ENCODE measurements around the gene ZNF780A.
A peak's percentile ranks its signal among the peaks of the same experiment; 100 is the strongest.

The ZNF780A gene

GRCh38 chr19:40101813-40102212, 11.1 kb upstream of the ZNF780A start:
- no peaks in the 10 kb centered on the region for H3K4me1 Mint-ChIP-seq
- peaks cover 15% of the 10 kb centered on the region for H3K27me3 Mint-ChIP-seq

GRCh38 chr19:40093416-40093815, 2.7 kb upstream of the ZNF780A start:
- Mint-ChIP-seq H3K27me3 (peaks cover 36% of the 10 kb centered on the region), H3K4me1 (peaks cover 24% of the 10 kb centered on the region), H3K27ac (no peak overlapping the region), H3K4me3 (no peak overlapping the region), H3K9me3 (peaks cover 0 to 4% of the 10 kb centered on the region in 2 donors)
- ATAC-seq (no peak), DNase-seq (no peak)

More at GRCh38 chr19:40101813-40102212, 11.1 kb upstream of the ZNF780A start:
- no peak overlapping the region for H3K4me3 Mint-ChIP-seq
- DNase-seq (no peak), ATAC-seq (no peak)
- H3K27ac Mint-ChIP-seq = no peak overlapping the region
- H3K9me3 Mint-ChIP-seq = no peaks in the 10 kb centered on the region

- DNase-seq (no peak), ATAC-seq (no peak)
- Mint-ChIP-seq H3K4me3 (peak overlapping the region; percentile 100), H3K4me1 (peaks cover 38% of the 10 kb centered on the region), H3K27me3 (peaks cover 20% of the 10 kb centered on the region), H3K9me3 (peaks cover 0 to 9% of the 10 kb centered on the region in 2 donors), H3K27ac (peak overlapping the region; percentile 99 to 100)
These were observed 724 bp upstream of the ZNF780A start for GRCh38 chr19:40091205-40092129.

GRCh38 chr19:40089462-40089861, 1.3 kb downstream of the ZNF780A start:
- H3K27me3 Mint-ChIP-seq = peaks cover 4% of the 10 kb centered on the region
- DNase-seq = no peak
- H3K27ac Mint-ChIP-seq = no peak overlapping the region
- peaks cover 38% of the 10 kb centered on the region for H3K4me1 Mint-ChIP-seq
- peaks cover 0 to 9% of the 10 kb centered on the region in 2 donors for H3K9me3 Mint-ChIP-seq
- peak overlapping the region; percentile 100 for H3K4me3 Mint-ChIP-seq
- no peak for ATAC-seq

GRCh38 chr19:40088299-40089047, 2.3 kb downstream of the ZNF780A start:
- H3K27ac Mint-ChIP-seq = no peak overlapping the region
- peaks cover 0 to 9% of the 10 kb centered on the region in 2 donors for H3K9me3 Mint-ChIP-seq
- no peak for DNase-seq
- no peaks in the 10 kb centered on the region for H3K27me3 Mint-ChIP-seq
- ATAC-seq = no peak
- H3K4me1 Mint-ChIP-seq = peaks cover 38% of the 10 kb centered on the region
- H3K4me3 Mint-ChIP-seq = peak overlapping the region; percentile 6 to 100

- Mint-ChIP-seq H3K27ac (peak overlapping the region in 1 of 2 donors; percentile 13), H3K27me3 (no peaks in the 10 kb centered on the region), H3K4me1 (peaks cover 30% of the 10 kb centered on the region), H3K4me3 (no peak overlapping the region), H3K9me3 (peaks cover 10 to 11% of the 10 kb centered on the region in 2 donors)
- DNase-seq (no peak), ATAC-seq (no peak)
These were observed 5.8 kb downstream of the ZNF780A start for GRCh38 chr19:40084948-40085347.

GRCh38 chr19:40081411-40081810, 9.3 kb downstream of the ZNF780A start:
- Mint-ChIP-seq H3K4me3 (no peak overlapping the region), H3K9me3 (peaks cover 34 to 45% of the 10 kb centered on the region in 2 donors), H3K27me3 (no peaks in the 10 kb centered on the region), H3K27ac (no peak overlapping the region), H3K4me1 (no peaks in the 10 kb centered on the region)
- no peak for DNase-seq
- no peak for ATAC-seq

GRCh38 chr19:40080289-40080688, 10.5 kb downstream of the ZNF780A start:
- DNase-seq (no peak), ATAC-seq (no peak)
- H3K4me1 Mint-ChIP-seq = no peaks in the 10 kb centered on the region
- no peak overlapping the region for H3K4me3 Mint-ChIP-seq
- no peak overlapping the region for H3K27ac Mint-ChIP-seq
- peaks cover 34 to 46% of the 10 kb centered on the region in 2 donors for H3K9me3 Mint-ChIP-seq
- H3K27me3 Mint-ChIP-seq = no peaks in the 10 kb centered on the region

GRCh38 chr19:40078377-40078776, 12.4 kb downstream of the ZNF780A start:
- ATAC-seq (no peak), DNase-seq (no peak)
- H3K4me3 Mint-ChIP-seq = no peak overlapping the region
- H3K4me1 Mint-ChIP-seq = no peaks in the 10 kb centered on the region
- H3K27me3 Mint-ChIP-seq = no peaks in the 10 kb centered on the region
- H3K9me3 Mint-ChIP-seq = peaks cover 34 to 55% of the 10 kb centered on the region in 2 donors
- no peak overlapping the region for H3K27ac Mint-ChIP-seq

GRCh38 chr19:40070058-40070457, 20.7 kb downstream of the ZNF780A start:
- no peak overlapping the region for H3K4me3 Mint-ChIP-seq
- no peak overlapping the region for H3K27ac Mint-ChIP-seq
- peaks cover 16 to 43% of the 10 kb centered on the region in 2 donors for H3K9me3 Mint-ChIP-seq
- H3K4me1 Mint-ChIP-seq = no peaks in the 10 kb centered on the region
- ATAC-seq = no peak
- DNase-seq = no peak
- H3K27me3 Mint-ChIP-seq = no peaks in the 10 kb centered on the region

- H3K27me3 Mint-ChIP-seq = peaks cover 13% of the 10 kb centered on the region
- no peak for DNase-seq
- H3K27ac Mint-ChIP-seq = no peak overlapping the region
- no peak for ATAC-seq
- H3K4me1 Mint-ChIP-seq = peaks cover 13% of the 10 kb centered on the region
- H3K4me3 Mint-ChIP-seq = no peak overlapping the region
- peaks cover 24 to 34% of the 10 kb centered on the region in 2 donors for H3K9me3 Mint-ChIP-seq
These were observed 31.1 kb downstream of the ZNF780A start for GRCh38 chr19:40059624-40060023.

GRCh38 chr19:40057166-40057565, 33.6 kb downstream of the ZNF780A start:
- H3K9me3 Mint-ChIP-seq = peaks cover 20 to 26% of the 10 kb centered on the region in 2 donors
- H3K4me3 Mint-ChIP-seq = peak overlapping the region in 1 of 2 donors; percentile 100
- DNase-seq = no peak
- H3K27me3 Mint-ChIP-seq = peaks cover 13% of the 10 kb centered on the region
- no peak for ATAC-seq
- peaks cover 38% of the 10 kb centered on the region for H3K4me1 Mint-ChIP-seq
- H3K27ac Mint-ChIP-seq = no peak overlapping the region

GRCh38 chr19:40056505-40056904, 34.2 kb downstream of the ZNF780A start:
- no peak for ATAC-seq
- H3K9me3 Mint-ChIP-seq = peaks cover 22 to 23% of the 10 kb centered on the region in 2 donors
- H3K4me3 Mint-ChIP-seq = peak overlapping the region; percentile 99 to 100
- H3K27ac Mint-ChIP-seq = peak overlapping the region; percentile 98 to 99
- H3K4me1 Mint-ChIP-seq = peaks cover 39% of the 10 kb centered on the region
- peaks cover 13% of the 10 kb centered on the region for H3K27me3 Mint-ChIP-seq
- DNase-seq = no peak

GRCh38 chr19:40055832-40056504, 34.8 kb downstream of the ZNF780A start, which contains the start of gene ZNF780B:
Gene ZNF780B (minus strand): TSS chr19:40056231. CDS start chr19:40050332, 5,899 bp downstream.
- peaks cover 20 to 22% of the 10 kb centered on the region in 2 donors for H3K9me3 Mint-ChIP-seq
- ATAC-seq = peak; percentile 97
- H3K4me1 Mint-ChIP-seq = peaks cover 39% of the 10 kb centered on the region
- H3K27me3 Mint-ChIP-seq = peaks cover 13% of the 10 kb centered on the region
- H3K4me3 Mint-ChIP-seq = peak within 1 kb of the TSS; percentile 99 to 100
- peak; percentile 65 to 69 for DNase-seq
- peak within 1 kb of the TSS; percentile 98 to 99 for H3K27ac Mint-ChIP-seq

GRCh38 chr19:40055049-40055448, 35.7 kb downstream of the ZNF780A start:
- Mint-ChIP-seq H3K4me3 (peak overlapping the region; percentile 99 to 100), H3K27me3 (peaks cover 13% of the 10 kb centered on the region), H3K27ac (peak overlapping the region in 1 of 2 donors; percentile 98), H3K4me1 (peaks cover 39% of the 10 kb centered on the region), H3K9me3 (peaks cover 20 to 21% of the 10 kb centered on the region in 2 donors)
- DNase-seq = no peak
- no peak for ATAC-seq

Data from stimulated activated naive CD8-positive, alpha-beta T cell treated with anti-CD3 and anti-CD28 coated beads, Interleukin-15, amount 100 ng/mL, for 72 hours (primary cell).